ENCODE results near the gene CFAP43.

CFAP43 gene

GRCh38 chr10:104231784-104232612, at the start of gene CFAP43:
TSS of gene CFAP43 (minus strand) at chr10:104232364. CDS start at chr10:104232246, 118 bp downstream.
- 0 out of 22 replicates have a peak, but pooled peaks cover 0 to 4% (median 0%) of the 10 kb centered on the region in 11 experiments for H3K36me3 ChIP-seq
- peak within 1 kb of the TSS in 4 of 11 experiments; percentile 20 to 81 (median 42); a peak in 6 of 22 replicates for H3K27ac ChIP-seq
- H3K4me1 ChIP-seq: peaks cover 0 to 9% (median 0%) of the 10 kb centered on the region in 10 experiments; a peak in 5 of 20 replicates
- peaks cover 38 to 51% (median 44%) of the 10 kb centered on the region in 11 experiments for H3K9me3 ChIP-seq (replicated peaks in 1 of 11)
- peaks cover 22 to 39% (median 36%) of the 10 kb centered on the region in 11 experiments for H3K27me3 ChIP-seq
- TF ChIP-seq Cebpa-rat (IDR thresholded peaks at IDR 0.05): no peak
- H3K9ac ChIP-seq: peak within 1 kb of the TSS; percentile 55 to 79 (median 69)
- H3K4me3 ChIP-seq: peak within 1 kb of the TSS; percentile 62 to 81 (median 68)
- no peaks in the 10 kb centered on the region for H4K20me1 ChIP-seq
- peak within 1 kb of the TSS; percentile 72 to 89 (median 86) for H3K4me2 ChIP-seq

DNA sequence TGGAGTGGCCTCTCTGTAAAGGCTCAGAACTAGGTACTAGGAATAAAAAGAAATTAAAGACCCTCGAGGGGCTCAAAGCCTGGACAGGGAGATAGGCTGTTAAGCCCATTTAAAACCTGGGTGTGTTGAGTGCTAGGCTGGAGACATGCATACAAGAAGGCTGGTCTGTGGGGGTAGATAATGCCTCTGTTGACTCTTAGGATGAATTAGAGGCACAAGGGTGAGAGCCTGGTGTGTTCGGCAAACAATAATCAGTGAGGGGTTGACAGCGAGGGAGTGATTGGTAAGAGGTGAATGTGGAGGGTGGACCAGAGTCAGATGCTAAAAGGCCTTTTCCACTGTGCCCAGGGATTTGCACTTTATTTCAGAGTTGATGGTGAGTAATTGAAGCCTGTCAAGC, 49.5 kb upstream of the CFAP43 start:
- Histone ChIP-seq H3K4me2 (no peak overlapping the region), H3K9me3 (replicated peaks in 1 of 11) (no peaks in the 10 kb centered on the region), H3K36me3 (no peaks in the 10 kb centered on the region), H3K4me3 (no peak overlapping the region), H4K20me1 (no peaks in the 10 kb centered on the region), H3K27ac (no peak overlapping the region), H3K27me3 (no peaks in the 10 kb centered on the region), H3K4me1 (peaks cover 0 to 7% (median 0%) of the 10 kb centered on the region in 10 experiments; a peak in 2 of 20 replicates), H3K9ac (no peak overlapping the region)
- TF ChIP-seq Cebpa-rat (IDR thresholded peaks at IDR 0.05): no peak

DNA sequence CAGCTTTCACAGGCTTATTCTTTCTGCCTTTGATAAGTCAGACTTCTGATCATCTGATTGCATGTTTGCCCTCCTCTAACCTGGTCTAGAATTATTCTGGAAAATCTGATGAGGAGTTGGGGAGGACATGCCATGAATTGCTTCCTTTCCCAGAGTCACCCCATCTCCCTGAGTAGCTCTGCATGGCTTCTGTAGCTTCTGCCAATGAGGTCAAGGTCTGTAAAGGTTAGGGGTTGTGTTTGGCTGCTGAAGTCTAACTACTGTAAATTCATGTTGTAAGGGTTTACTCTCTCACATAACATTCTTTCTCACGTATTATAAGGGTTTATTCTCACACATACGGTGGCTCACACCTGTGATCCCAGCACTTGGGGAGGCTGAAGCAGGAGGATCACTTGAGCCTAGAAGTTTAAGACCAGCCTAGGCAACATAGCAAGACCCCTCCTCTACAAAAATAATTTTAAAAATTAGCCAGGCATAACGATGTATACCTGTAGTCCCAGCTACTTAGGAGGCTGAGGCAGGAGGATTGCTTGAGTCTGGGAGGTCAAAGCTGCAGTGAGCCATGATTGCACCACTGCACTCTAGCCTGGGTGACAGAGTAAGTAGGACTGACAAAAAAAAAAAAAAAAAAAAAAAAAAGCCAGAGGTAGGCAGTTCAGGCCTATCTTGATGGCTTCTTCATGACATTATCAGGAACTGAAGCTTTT, 47.5 kb upstream of the CFAP43 start:
- TF ChIP-seq Cebpa-rat (IDR thresholded peaks at IDR 0.05): no peak
- peaks cover 8 to 18% (median 13%) of the 10 kb centered on the region in 11 experiments for H3K27me3 ChIP-seq
- no peak overlapping the region for H3K4me2 ChIP-seq
- H3K27ac ChIP-seq: no peak overlapping the region
- no peaks in the 10 kb centered on the region for H3K36me3 ChIP-seq
- H4K20me1 ChIP-seq: no peaks in the 10 kb centered on the region
- peaks cover 0 to 10% (median 4%) of the 10 kb centered on the region in 10 experiments; a peak in 10 of 20 replicates for H3K4me1 ChIP-seq
- no peak overlapping the region for H3K4me3 ChIP-seq
- no peaks in the 10 kb centered on the region for H3K9me3 ChIP-seq (replicated peaks in 1 of 11)
- no peak overlapping the region for H3K9ac ChIP-seq

DNA sequence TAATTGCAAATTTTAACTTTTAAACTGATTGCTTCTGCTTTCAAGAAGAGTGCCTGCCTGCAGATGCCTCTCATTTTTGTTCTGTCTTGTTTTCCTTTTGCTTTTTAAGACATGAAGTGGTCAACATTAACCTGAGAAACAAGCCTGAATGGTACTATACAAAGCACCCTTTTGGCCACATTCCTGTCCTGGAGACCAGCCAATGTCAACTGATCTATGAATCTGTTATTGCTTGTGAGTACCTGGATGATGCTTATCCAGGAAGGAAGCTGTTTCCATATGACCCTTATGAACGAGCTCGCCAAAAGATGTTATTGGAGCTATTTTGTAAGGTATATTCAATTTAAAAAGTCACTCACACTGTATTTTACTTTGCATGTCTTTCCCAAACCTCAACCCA, 45.6 kb upstream of the CFAP43 start:
- Histone ChIP-seq H3K4me1 (peaks cover 0 to 12% (median 7%) of the 10 kb centered on the region in 10 experiments; a peak in 10 of 20 replicates), H3K36me3 (no peaks in the 10 kb centered on the region), H3K4me2 (no peak overlapping the region), H3K9me3 (replicated peaks in 1 of 11) (no peaks in the 10 kb centered on the region), H3K4me3 (no peak overlapping the region), H3K27ac (no peak overlapping the region), H3K9ac (no peak overlapping the region), H4K20me1 (no peaks in the 10 kb centered on the region; a peak in 1 of 22 replicates), H3K27me3 (peaks cover 18 to 32% (median 27%) of the 10 kb centered on the region in 11 experiments)
- no peak for TF ChIP-seq Cebpa-rat (IDR thresholded peaks at IDR 0.05)

GRCh38 chr10:104276192-104276591, 44.0 kb upstream of the CFAP43 start:
- no peaks in the 10 kb centered on the region; a peak in 1 of 22 replicates for H4K20me1 ChIP-seq
- H3K4me3 ChIP-seq: no peak overlapping the region
- H3K4me2 ChIP-seq: no peak overlapping the region
- H3K4me1 ChIP-seq: peaks cover 0 to 8% (median 7%) of the 10 kb centered on the region in 10 experiments; a peak in 9 of 20 replicates
- H3K27ac ChIP-seq: no peak overlapping the region
- H3K9me3 ChIP-seq (replicated peaks in 1 of 11): no peaks in the 10 kb centered on the region
- no peak overlapping the region for H3K9ac ChIP-seq
- peaks cover 18 to 32% (median 27%) of the 10 kb centered on the region in 11 experiments for H3K27me3 ChIP-seq
- H3K36me3 ChIP-seq: no peaks in the 10 kb centered on the region
- no peak for TF ChIP-seq Cebpa-rat (IDR thresholded peaks at IDR 0.05)

- peaks cover 0 to 4% (median 0%) of the 10 kb centered on the region in 11 experiments; a peak in 3 of 22 replicates for H3K9me3 ChIP-seq (replicated peaks in 1 of 11)
- H3K4me1 ChIP-seq: peaks cover 0 to 8% (median 7%) of the 10 kb centered on the region in 10 experiments; a peak in 9 of 20 replicates
- H3K36me3 ChIP-seq: no peaks in the 10 kb centered on the region
- no peaks in the 10 kb centered on the region; a peak in 1 of 22 replicates for H4K20me1 ChIP-seq
- peak overlapping the region in 2 of 10 experiments; percentile 16 to 18; a peak in 2 of 20 replicates for H3K4me3 ChIP-seq
- H3K9ac ChIP-seq: 0 out of 22 replicates have a peak overlapping the region, but pooled peaks of 1 of the 11 experiments have one; percentile 16
- no peak for TF ChIP-seq Cebpa-rat (IDR thresholded peaks at IDR 0.05)
- H3K27ac ChIP-seq: no peak overlapping the region
- peaks cover 18 to 32% (median 27%) of the 10 kb centered on the region in 11 experiments for H3K27me3 ChIP-seq
- H3K4me2 ChIP-seq: peak overlapping the region; percentile 17 to 76 (median 48); a peak in 21 of 22 replicates
These were observed 42.9 kb upstream of the CFAP43 start for GRCh38 chr10:104274762-104275721.

DNA sequence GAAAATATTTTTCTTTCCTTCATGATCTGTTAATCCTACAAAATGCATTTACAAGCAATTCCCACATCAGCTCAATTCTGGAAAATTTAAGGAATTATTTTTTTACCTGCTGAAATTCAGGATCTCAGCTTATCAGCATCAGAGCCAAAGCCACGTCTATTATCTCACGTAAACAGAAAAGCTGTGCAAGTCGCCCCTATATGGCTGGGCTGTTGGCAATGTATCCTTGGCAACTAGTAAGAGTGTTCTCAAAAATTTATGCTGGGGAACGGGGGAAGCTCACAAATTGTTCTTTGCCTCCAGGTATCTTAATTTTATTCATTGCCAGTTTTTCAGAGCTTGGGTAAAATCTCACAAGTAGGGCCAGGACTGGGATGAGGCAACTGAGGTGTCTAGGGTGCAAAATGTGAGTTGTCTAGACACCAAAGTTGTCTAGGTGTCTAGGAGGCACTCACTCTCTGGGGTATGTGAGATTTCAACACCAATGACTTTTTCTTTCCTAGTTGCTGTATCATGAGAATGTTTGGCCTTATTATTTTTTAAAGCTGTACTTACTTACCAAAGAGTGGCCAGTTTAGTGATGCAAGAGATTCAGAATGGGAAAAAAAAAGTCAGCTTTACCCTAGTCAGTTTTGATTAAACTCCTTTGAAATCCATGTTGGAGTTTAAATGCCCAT, 41.9 kb upstream of the CFAP43 start:
- Histone ChIP-seq H3K4me3 (no peak overlapping the region), H3K9ac (no peak overlapping the region), H3K27ac (no peak overlapping the region), H3K9me3 (replicated peaks in 1 of 11) (peaks cover 0 to 9% (median 0%) of the 10 kb centered on the region in 11 experiments; a peak in 6 of 22 replicates), H4K20me1 (no peaks in the 10 kb centered on the region; a peak in 1 of 22 replicates), H3K27me3 (peaks cover 18 to 32% (median 27%) of the 10 kb centered on the region in 11 experiments), H3K36me3 (peaks cover 0 to 7% (median 0%) of the 10 kb centered on the region in 11 experiments; a peak in 1 of 22 replicates), H3K4me1 (peaks cover 5 to 15% (median 9%) of the 10 kb centered on the region in 10 experiments; a peak in 14 of 20 replicates), H3K4me2 (peak overlapping the region in 10 of 11 experiments; percentile 17 to 76 (median 50); a peak in 12 of 22 replicates)
- no peak for TF ChIP-seq Cebpa-rat (IDR thresholded peaks at IDR 0.05)
